ENCODE results near the gene FBXO38. TPM values are rescaled to one million over a fixed set of nuclear protein-coding genes. Genes with fewer than 3 reads are reported as not detected.

FBXO38 gene
- total and polyA plus RNA-seq, 9 of the 15 experiments (the other 6 are each of a cell fraction or from before 2014, with no cell fraction given), result 7.4 to 39.4 (median 29.3) TPM

GRCh38 chr5:148437249-148437648 is 53.5 kb downstream of the FBXO38 start (continued):
- TF ChIP-seq ZNF584 (CRISPR knock-in tag; IDR thresholded peaks at IDR 0.05; ENCODE audit: low read depth) (no peak), ATF3 (IDR thresholded peaks at IDR 0.05) (peak; percentile 72), ATF3 (CRISPR knock-in tag; conservative IDR thresholded peaks at IDR 0.05) (no peak), STAT5A (IDR thresholded peaks at IDR 0.05; ENCODE audit: borderline replicate concordance, low read length) (no peak), NFYB (IDR thresholded peaks at IDR 0.05; ENCODE audit: extremely low read depth, insufficient read length) (no peak), TEAD4 (IDR thresholded peaks at IDR 0.05; ENCODE audit: low read length) (peak; percentile 25; the same call in 1 of the 2 replicates), TEAD4 (CRISPR knock-in tag; IDR thresholded peaks at IDR 0.05; ENCODE audit: borderline replicate concordance) (no peak), ZNF12 (CRISPR knock-in tag; IDR thresholded peaks at IDR 0.05) (no peak), POLR3G (IDR thresholded peaks at IDR 0.05; ENCODE audit: extremely low read depth, insufficient read length, insufficient replicate concordance) (no peak), DMBX1 (CRISPR knock-in tag; IDR thresholded peaks at IDR 0.05; ENCODE audit: borderline replicate concordance) (peak; percentile 24; the same call in 1 of the 2 replicates), ATF7 (IDR thresholded peaks at IDR 0.05) (0 out of 2 replicates have a peak, but pooled peaks have one; percentile 30), NFIC (IDR thresholded peaks at IDR 0.05) (no peak), TFE3 (CRISPR knock-in tag; IDR thresholded peaks at IDR 0.05) (no peak), ZNF717 (CRISPR knock-in tag; IDR thresholded peaks at IDR 0.05) (no peak), HMBOX1 (IDR thresholded peaks at IDR 0.05) (no peak), ZNF589 (CRISPR knock-in tag; IDR thresholded peaks at IDR 0.05; ENCODE audit: low read depth) (peak; percentile 79; the same call in 1 of the 2 replicates), MECOM (CRISPR knock-in tag; IDR thresholded peaks at IDR 0.05) (no peak), EP300 (IDR thresholded peaks at IDR 0.05; ENCODE audit: low read length) (peak; percentile 40; the same call in 1 of the 2 replicates), TRIM24 (IDR thresholded peaks at IDR 0.05) (peak; percentile 34 to 59; a peak in 2 of 4 replicates), GABPB2 (CRISPR knock-in tag; conservative IDR thresholded peaks at IDR 0.05) (no peak), ZNF644 (tag; IDR thresholded peaks at IDR 0.05; ENCODE audit: low read depth) (0 out of 2 replicates have a peak, but pooled peaks have one; percentile 27), CHD2 (IDR thresholded peaks at IDR 0.05; ENCODE audit: low read depth, low read length) (no peak), RAD21 (CRISPR knock-in tag; conservative IDR thresholded peaks at IDR 0.05 in 1 of 2, IDR thresholded peaks at IDR 0.05 in 1 of 2) (no peak), GABPA (tag; conservative IDR thresholded peaks at IDR 0.05; ENCODE audit: low read depth) (peak; percentile 13; the same call in 1 of the 2 replicates), STAT6 (CRISPR knock-in tag; IDR thresholded peaks at IDR 0.05) (no peak)

Data from K562 (cell line).